SH-SY5Y (cell line): Measurements from ENCODE around the gene SNAP91.
A peak's percentile ranks its signal among the peaks of the same experiment; 100 is the strongest.

Experiments
- GATA2 ChIP-seq: IDR thresholded peaks from 2 replicates; pipeline ENCODE4 v1.6.1; 2011; ENCODE audit warnings: mild to moderate bottlenecking, low read depth, low read length
- GATA3 ChIP-seq: IDR thresholded peaks from 2 replicates; pipeline ENCODE4 v1.6.1; 2011; ENCODE audit warnings: low read depth, mild to moderate bottlenecking, low read length, moderate library complexity

SNAP91 gene

GRCh38 chr6:83708970-83709747 lies at the start of gene SNAP91:
SNAP91 (minus strand) TSS chr6:83709101; CDS start chr6:83707927, 1,174 bp downstream.
- no peak for TF ChIP-seq GATA3
- TF ChIP-seq GATA2 = no peak

- no peak for TF ChIP-seq GATA2
- TF ChIP-seq GATA3 = no peak
These were observed 49.6 kb upstream of the SNAP91 start for GRCh38 chr6:83758533-83758932.

GRCh38 chr6:83757021-83757420 lies 48.1 kb upstream of the SNAP91 start:
- TF ChIP-seq GATA2 (no peak), GATA3 (no peak)

- TF ChIP-seq GATA2 (no peak), GATA3 (no peak)
These were observed 47.7 kb upstream of the SNAP91 start for GRCh38 chr6:83756565-83756964.

- TF ChIP-seq GATA2 (no peak), GATA3 (no peak)
These were observed 32.2 kb upstream of the SNAP91 start for GRCh38 chr6:83741089-83741488.

- TF ChIP-seq GATA3 (no peak), GATA2 (no peak)
These were observed 26.6 kb upstream of the SNAP91 start for GRCh38 chr6:83735461-83735860.

GRCh38 chr6:83729871-83730270 lies 21.0 kb upstream of the SNAP91 start:
- TF ChIP-seq GATA3 = no peak
- no peak for TF ChIP-seq GATA2

- TF ChIP-seq GATA2 (no peak), GATA3 (no peak)
These were observed 14.0 kb upstream of the SNAP91 start for GRCh38 chr6:83722876-83723275.

- TF ChIP-seq GATA3 (no peak), GATA2 (no peak)
These were observed 8.9 kb upstream of the SNAP91 start for GRCh38 chr6:83717809-83718208.

GRCh38 chr6:83711958-83712357 lies 3.1 kb upstream of the SNAP91 start:
- TF ChIP-seq GATA2 = no peak
- no peak for TF ChIP-seq GATA3

GRCh38 chr6:83709748-83710050 lies 798 bp upstream of the SNAP91 start:
- TF ChIP-seq GATA2 (no peak), GATA3 (no peak)

- TF ChIP-seq GATA2 = no peak
- no peak for TF ChIP-seq GATA3
These were observed 343 bp downstream of the SNAP91 start for GRCh38 chr6:83708546-83708969.

GRCh38 chr6:83707829-83708545 lies 914 bp downstream of the SNAP91 start:
- TF ChIP-seq GATA2 (peak; percentile 18; the same call in 1 of the 2 replicates), GATA3 (no peak)

GRCh38 chr6:83702749-83703148 lies 6.2 kb downstream of the SNAP91 start:
- no peak for TF ChIP-seq GATA3
- TF ChIP-seq GATA2 = no peak

GRCh38 chr6:83702077-83702476 lies 6.8 kb downstream of the SNAP91 start:
- no peak for TF ChIP-seq GATA2

- TF ChIP-seq GATA2 (no peak), GATA3 (no peak)
These were observed 12.2 kb downstream of the SNAP91 start for GRCh38 chr6:83696674-83697073.
